RWPE1 (cell line): ENCODE data around the gene NTSR1.

Source experiments
- CTCF ChIA-PET: fragments of 350-600 bp; sonication (Branson Sonifier 250); formaldehyde crosslinking; extraction: SDS; loops from one replicate; lab custom pipeline; 2021; lab: Yijun Ruan, JAX
- POLR2A ChIA-PET: fragments of 400-600 bp; formaldehyde crosslinking; extraction: SDS; loops from one replicate; lab custom pipeline; 2020; ENCODE audit warnings: antibody characterized with exemption; ENCODE audit not compliant: low non-redundant PET; lab: Yijun Ruan, JAX
- DNase-seq: peaks from one replicate; pipeline ENCODE4 v3.0.0; 2012; ENCODE audit warnings: low spot score
- H3K27ac ChIP-seq: fragments of 450-650 bp; 2 replicates; pipeline ENCODE4 v1.5.1; 2017
- TF ChIP-seq, protein P1 (sequence below): fragments of 450-650 bp; conservative IDR thresholded peaks from 2 replicates; pipeline ENCODE4 v1.5.1; 2017; ENCODE audit warnings: low read depth, mild to moderate bottlenecking

NTSR1 gene

DNA sequence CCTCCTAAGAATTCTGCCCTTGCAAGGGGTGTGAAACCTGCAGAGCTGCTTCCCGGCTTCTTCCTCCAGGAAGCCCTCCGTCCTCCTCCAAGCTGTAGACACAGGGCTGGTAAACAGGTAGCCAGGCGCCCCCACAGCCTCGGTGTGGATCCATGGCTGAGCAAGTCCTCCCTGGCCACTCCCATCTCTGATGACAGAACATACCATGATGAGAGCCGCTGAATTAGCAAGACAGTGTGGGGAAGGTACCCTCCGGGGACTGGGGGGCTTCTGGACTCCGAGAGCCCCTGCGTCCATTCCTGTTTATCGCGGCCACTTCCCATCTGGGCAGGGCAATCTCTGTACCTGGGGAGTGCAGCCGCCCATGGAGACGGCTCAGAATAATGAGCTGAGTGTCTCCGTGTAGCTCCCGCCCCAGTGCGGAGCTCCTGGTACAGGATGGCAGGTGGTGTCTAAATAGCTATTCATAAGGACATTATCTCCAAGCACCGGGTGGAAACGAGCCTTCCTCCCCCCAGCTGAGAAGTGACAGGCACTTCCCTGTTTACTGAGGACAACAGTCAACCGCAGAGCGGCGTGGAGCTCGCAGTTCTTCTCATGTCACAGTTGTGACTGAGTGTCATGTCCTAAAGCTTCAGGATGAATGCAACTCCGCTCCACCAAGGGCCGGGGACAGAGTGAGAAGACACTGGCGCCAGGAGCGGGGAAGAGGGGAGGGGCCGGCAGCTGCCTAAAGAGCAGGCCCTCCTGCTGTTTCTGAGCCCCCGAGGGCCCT, 22.7 kb upstream of the NTSR1 start:
- peak overlapping the region; percentile 4; the same call in 1 of the 2 replicates for H3K27ac ChIP-seq
- DNase-seq, result no peak
- TF ChIP-seq, protein P1, sequence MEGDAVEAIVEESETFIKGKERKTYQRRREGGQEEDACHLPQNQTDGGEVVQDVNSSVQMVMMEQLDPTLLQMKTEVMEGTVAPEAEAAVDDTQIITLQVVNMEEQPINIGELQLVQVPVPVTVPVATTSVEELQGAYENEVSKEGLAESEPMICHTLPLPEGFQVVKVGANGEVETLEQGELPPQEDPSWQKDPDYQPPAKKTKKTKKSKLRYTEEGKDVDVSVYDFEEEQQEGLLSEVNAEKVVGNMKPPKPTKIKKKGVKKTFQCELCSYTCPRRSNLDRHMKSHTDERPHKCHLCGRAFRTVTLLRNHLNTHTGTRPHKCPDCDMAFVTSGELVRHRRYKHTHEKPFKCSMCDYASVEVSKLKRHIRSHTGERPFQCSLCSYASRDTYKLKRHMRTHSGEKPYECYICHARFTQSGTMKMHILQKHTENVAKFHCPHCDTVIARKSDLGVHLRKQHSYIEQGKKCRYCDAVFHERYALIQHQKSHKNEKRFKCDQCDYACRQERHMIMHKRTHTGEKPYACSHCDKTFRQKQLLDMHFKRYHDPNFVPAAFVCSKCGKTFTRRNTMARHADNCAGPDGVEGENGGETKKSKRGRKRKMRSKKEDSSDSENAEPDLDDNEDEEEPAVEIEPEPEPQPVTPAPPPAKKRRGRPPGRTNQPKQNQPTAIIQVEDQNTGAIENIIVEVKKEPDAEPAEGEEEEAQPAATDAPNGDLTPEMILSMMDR, result no peak
- CTCF ChIA-PET, result interaction anchor here (0.7 to 1.8 kb wide), 8 partner anchors 13 to 186 kb away, joined by 3 to 10 read pairs (median 4); no protein-coding TSS in a partner anchor
- POLR2A ChIA-PET, result interaction anchor here (0.5 to 1.1 kb wide), 3 partner anchors 108 to 270 kb away, joined by 3 read pairs; no protein-coding TSS in a partner anchor

DNA sequence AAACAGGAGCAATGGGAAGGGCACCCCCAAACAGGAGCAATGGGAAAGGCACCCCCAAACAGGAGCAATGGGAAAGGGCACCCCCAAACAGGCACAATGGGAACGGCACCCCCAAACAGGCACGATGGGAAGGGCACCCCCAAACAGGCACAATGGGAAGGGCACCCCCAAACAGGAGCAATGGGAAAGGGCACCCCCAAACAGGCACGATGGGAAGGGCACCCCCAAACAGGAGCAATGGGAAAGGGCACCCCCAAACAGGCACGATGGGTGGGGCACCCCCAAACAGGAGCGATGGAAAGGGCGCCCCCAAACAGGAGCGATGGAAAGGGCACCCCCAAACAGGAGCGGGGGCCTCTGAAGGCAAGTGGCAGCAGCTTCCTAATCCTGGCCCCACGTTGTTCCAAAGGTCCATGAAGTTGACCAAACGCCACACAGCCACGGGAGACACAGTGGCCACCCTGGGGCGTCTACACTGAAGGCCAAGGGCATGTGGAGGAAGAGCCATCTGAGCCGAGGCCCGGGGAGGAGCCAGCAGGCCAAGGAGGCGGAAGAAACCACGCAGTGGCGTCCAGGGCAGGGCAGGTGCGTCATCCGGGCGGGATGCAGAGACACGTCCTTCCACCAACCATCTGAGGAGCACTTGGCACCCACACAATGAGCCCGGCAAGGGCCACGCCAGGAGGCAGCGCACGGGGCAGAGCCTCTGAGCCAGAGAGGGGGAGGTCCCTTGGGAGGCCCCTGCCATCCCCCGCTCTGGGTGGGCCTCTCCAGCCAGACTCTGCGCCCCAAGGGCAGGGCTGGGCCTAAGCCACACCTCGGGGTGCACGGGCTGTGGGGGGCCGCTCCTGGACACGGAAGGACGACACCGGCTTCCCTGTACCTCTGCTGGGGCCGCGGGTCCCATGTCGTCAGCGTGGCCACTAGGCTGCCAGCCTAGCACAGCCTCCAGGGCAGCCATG, 21.5 kb upstream of the NTSR1 start:
- ChIA-PET CTCF (interaction anchor here (0.6 to 2.7 kb wide), 9 partner anchors 15 to 1287 kb away, joined by 3 to 25 read pairs (median 5); no protein-coding TSS in a partner anchor), POLR2A (interaction anchor here (0.6 to 1.1 kb wide), 2 partner anchors 108 to 271 kb away, joined by 3 read pairs; no protein-coding TSS in a partner anchor)
- H3K27ac ChIP-seq, result no peak overlapping the region
- no peak for DNase-seq
- TF ChIP-seq, protein P1, result no peak

DNA sequence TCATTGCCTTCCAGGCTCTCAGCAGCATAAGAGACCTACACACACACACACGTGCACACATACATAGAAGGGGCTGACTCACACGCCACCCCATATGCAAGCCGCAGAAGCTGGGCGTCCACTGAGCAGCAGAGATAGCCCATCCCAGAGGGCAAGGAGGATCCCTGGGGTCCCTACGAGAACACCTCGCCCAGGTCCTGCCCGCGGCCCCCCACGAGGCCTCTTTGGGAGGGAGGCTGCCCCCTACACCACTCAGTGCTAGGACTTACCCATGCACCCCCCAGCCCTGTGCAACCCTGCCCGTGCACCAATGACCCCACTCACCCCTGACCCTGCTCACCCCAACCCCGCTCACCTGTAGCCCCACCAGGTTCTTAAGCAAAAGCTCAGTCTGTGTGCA, 20.6 kb upstream of the NTSR1 start:
- CTCF ChIA-PET, result interaction anchor here (0.6 to 2.7 kb wide), 12 partner anchors 12 to 1286 kb away, joined by 3 to 25 read pairs (median 4); no protein-coding TSS in a partner anchor
- TF ChIP-seq, protein P1, result no peak
- no peak for DNase-seq
- POLR2A ChIA-PET, result interaction anchor here (0.6 kb wide), 1 partner anchor 107 kb away, joined by 3 read pairs; no protein-coding TSS in a partner anchor
- H3K27ac ChIP-seq, result peak overlapping the region; percentile 6; the same call in 1 of the 2 replicates

DNA sequence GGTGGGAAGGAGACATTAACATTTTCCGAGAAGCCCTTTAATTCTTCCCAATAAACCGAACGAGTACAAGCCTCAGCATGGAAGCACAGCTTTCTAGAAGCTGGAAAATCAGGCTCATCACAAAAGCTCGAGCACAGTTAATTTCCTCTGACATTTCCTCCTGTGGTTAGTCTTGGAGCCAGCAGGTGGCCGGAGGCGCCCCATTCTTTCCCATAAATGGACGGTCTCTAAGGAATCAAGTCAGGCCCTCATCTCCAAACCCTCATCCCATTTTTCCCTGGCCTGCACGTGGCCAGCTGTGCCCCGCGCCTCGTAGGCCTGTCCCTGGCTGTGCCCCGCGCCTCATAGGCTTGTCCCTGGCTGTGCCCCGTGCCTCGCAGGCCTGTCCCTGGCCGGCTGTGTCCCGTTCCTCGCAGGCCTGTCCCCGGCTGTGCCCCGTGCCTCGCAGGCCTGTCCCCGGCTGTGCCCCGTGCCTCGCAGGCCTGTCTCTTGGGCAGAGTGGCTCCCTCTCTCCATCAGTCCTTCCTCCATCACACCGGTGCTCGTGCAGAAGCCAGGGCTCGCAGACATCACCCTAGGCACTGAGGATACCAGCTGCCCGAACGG, 19.7 kb upstream of the NTSR1 start:
- POLR2A ChIA-PET, result no interaction called here
- peak overlapping the region; percentile 6; the same call in 1 of the 2 replicates for H3K27ac ChIP-seq

DNA sequence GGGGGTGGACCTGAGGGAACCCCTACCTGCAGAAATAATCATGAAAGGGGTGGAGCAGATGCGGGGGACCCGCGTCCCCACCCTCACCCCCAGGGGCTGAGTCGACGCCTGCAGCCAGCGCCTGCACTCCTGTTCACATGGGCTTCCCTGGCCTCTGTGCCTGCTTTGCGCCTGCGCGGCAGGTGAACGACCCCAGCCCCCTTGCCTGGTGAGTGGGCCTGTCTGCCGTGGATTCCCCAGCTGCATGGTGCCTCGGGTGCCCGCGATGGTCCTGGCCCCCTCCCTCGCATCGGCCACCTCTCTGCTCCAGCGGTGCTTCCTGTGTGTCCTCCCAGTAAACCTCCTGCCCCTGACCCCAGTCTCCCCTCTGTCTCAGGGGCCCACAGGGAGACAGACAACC, 18.8 kb upstream of the NTSR1 start:
- no peak overlapping the region for H3K27ac ChIP-seq
- CTCF ChIA-PET, result interaction anchor here (0.5 to 2.7 kb wide), 7 partner anchors 10 to 101 kb away, joined by 3 to 25 read pairs (median 4); no protein-coding TSS in a partner anchor
- POLR2A ChIA-PET, result no interaction called here
- DNase-seq, result no peak
- TF ChIP-seq, protein P1, result no peak

More for the DNA sequence above, 19.7 kb upstream of the NTSR1 start:
- CTCF ChIA-PET, result interaction anchor here (0.7 to 2.7 kb wide), 16 partner anchors 11 to 1205 kb away, joined by 3 to 25 read pairs (median 4); no protein-coding TSS in a partner anchor
- DNase-seq, result peak; percentile 51
- TF ChIP-seq, protein P1, result no peak; the same call in 1 of the 2 replicates
